LNCAP (cell line): ENCODE measurements around the gene METTL15.

Experiments used
- TF ChIP-seq, protein P1 (sequence below): fragments of 450-650 bp; IDR thresholded peaks from 2 replicates; pipeline ENCODE4 v1.5.1; 2017; ENCODE audit warnings: mild to moderate bottlenecking

METTL15 gene

DNA sequence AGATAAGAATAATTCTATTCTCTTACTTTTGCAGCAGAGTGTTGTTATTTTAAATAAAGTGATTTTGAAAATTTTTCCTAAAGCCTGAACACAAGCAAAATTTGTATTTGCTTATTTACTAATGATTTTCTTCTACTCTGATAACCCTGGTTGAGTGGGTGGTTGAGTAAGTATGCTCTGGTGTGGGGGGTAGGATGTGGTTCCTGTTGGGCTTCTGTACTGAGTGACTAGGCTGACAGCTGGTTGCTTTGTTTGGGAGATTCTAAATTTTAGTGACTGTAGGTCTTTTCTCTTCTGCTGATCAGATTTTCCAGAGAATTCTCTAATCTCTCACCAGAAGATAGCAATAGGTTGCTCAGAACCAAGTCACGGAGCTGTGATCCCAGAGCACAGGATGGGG is 61.6 kb downstream of the METTL15 start:
- TF ChIP-seq, protein P1, sequence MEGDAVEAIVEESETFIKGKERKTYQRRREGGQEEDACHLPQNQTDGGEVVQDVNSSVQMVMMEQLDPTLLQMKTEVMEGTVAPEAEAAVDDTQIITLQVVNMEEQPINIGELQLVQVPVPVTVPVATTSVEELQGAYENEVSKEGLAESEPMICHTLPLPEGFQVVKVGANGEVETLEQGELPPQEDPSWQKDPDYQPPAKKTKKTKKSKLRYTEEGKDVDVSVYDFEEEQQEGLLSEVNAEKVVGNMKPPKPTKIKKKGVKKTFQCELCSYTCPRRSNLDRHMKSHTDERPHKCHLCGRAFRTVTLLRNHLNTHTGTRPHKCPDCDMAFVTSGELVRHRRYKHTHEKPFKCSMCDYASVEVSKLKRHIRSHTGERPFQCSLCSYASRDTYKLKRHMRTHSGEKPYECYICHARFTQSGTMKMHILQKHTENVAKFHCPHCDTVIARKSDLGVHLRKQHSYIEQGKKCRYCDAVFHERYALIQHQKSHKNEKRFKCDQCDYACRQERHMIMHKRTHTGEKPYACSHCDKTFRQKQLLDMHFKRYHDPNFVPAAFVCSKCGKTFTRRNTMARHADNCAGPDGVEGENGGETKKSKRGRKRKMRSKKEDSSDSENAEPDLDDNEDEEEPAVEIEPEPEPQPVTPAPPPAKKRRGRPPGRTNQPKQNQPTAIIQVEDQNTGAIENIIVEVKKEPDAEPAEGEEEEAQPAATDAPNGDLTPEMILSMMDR = no peak

DNA sequence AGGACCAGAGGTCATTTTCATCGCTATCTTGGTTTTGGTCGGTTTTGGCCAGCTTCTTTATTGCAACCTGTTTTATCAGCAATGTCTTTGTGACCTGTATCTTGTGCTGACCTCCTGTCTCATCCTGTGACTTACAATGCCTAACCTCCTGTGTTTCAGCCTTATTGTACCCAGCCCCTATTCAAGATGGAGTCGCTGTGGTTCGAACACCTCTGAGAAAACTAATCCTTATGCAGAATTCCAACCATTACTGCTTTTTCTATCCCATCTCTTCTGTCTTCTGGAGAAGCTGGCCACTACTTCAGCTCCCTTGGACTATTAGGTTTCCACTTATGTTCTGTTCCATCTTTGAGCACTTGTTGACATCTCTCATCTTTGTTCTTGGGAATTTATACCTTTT is 62.6 kb downstream of the METTL15 start:
- TF ChIP-seq, protein P1 = no peak

DNA sequence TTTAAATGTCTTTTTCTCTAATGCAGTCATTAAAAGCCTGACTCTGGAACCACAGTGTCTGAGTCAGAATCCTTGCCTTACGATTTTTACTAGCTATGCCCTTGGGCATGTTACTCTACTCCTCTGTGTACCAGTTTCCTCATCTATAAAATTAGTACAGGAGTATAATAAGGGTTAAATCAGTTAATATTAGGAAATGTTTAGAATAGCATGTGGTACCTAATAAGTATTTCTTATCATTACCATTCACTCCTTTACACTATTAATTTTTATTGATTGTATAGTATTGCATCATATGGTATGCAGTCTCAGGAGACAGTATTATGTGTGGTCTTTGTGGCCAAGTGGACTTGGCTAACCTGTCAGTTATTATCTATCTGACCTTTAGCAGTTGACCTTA is 68.2 kb downstream of the METTL15 start:
- TF ChIP-seq, protein P1 = no peak

DNA sequence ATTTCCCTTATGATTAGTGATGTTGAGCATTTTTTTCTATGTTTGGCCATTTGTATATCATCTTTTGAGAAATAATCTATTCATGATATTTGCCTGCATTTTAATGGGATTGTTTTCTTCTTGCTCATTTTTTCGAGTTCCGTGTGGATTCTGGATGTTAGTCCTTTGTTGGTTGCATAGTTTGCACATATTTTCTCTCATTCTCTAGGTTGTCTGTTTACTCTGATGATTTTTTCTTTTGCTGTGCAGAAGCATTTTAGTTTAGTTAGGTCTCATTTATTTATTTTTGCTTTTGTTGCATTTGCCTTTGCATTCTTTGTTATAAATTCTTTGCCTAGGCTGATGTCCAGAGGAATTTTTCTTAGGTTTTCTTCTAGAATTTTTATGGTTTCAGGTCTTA is 87.3 kb downstream of the METTL15 start:
- TF ChIP-seq, protein P1 = no peak

DNA sequence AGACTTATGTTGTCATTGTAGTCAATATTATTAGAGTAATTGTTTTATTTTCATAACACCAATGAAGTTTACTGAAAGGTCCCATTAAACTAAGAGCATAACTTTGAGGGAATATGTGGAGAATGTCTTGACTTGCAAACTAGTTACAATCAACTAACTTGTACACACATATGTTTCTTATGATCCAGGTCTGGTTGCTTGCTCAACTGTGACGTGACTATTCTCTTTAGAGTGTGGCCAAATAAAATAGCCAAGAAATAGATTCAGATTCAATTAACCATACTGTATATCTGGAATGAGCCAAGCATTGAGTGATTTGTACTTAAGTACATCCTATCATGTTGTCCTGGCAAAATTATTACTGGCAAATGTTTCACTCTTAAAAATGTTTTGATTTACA is 101.7 kb downstream of the METTL15 start:
- TF ChIP-seq, protein P1 = no peak

DNA sequence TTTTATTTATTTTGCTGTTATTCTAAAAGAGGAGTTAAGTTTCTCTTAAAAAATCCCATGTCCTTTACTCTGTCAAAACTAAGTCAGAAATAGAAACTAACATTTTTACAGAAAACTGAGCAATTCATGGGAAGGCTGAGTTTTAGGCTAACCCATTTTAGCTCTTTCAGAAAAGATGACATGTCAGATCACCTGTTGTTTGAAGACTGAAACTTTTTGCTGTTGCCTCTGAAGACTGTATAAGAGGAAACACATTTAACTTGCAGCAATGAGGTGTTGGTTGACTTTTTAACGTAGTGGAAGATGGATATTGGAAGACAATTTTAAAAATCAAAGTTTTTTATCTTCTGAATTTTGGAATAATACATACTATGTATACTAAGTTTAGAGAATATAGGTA is 115.4 kb downstream of the METTL15 start:
- TF ChIP-seq, protein P1 = no peak

DNA sequence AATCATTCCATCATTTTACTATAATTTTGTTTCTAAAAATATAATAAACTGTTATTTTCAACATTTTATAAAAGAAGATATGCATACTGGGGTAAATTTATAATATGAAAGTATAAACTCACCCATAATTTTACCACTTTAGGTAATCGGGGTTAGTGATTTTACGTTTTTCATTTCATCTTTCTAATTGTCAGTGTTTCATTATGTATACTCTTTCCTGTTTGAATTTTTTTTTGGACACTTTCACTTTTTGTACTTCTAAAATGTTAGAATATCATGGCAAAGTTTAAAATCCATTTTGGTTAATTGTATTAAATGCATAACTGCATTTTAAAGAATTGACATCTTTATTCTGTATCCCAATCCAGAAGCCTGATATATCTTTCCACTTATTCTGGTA is 115.8 kb downstream of the METTL15 start:
- TF ChIP-seq, protein P1 = no peak

DNA sequence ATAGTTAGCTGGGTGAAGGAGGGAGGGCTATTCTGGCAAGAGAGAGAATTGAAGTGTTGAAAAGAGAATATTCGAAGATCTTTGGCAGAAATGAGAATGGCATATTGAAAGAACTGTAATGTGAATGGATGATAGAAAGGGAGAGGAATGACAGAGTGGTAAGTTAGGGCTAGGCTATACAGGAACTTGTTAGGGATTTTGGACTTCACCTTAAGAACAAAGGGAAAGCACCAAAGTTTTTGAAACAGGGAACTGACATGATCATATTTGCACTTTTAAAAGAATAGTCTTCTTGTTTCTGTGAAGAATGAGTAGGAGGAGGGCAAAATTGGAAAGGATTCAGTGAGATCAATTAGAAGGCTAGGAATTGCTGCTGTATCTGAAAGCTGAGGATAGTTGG is 119.3 kb downstream of the METTL15 start:
- TF ChIP-seq, protein P1 = no peak
